Progenitor cell of endocrine pancreas (in vitro differentiated cells): ENCODE measurements around the gene PTPRM. TPM values are rescaled to one million over a fixed set of nuclear protein-coding genes. Genes with fewer than 3 reads are reported as not detected.

Experiments
- DNase-seq: peaks from one replicate; pipeline ENCODE4 v3.0.0; 2021; ENCODE audit warnings: low spot score; ENCODE audit not compliant: unreplicated experiment
- H3K27ac Mint-ChIP-seq: 2 replicates; pipeline ENCODE4 v1.8.0; 2021; ENCODE audit warnings: mild to moderate bottlenecking, moderate library complexity, mixed read lengths
- H3K27me3 Mint-ChIP-seq: 2 replicates; pipeline ENCODE4 v1.8.0; 2021; ENCODE audit warnings: mixed read lengths
- H3K36me3 Mint-ChIP-seq: 2 replicates; pipeline ENCODE4 v1.8.0; 2022; ENCODE audit warnings: mixed read lengths; ENCODE audit not compliant: insufficient read depth
- H3K4me1 Mint-ChIP-seq: 2 replicates; pipeline ENCODE4 v1.8.0; 2021; ENCODE audit warnings: low read depth, mixed read lengths
- H3K4me3 Mint-ChIP-seq: 2 replicates; pipeline ENCODE4 v1.8.0; 2021; ENCODE audit warnings: low read depth, mild to moderate bottlenecking, moderate library complexity, mixed read lengths
- H3K9me3 Mint-ChIP-seq: 2 replicates; pipeline ENCODE4 v1.8.0; 2021; ENCODE audit warnings: low read depth, mixed read lengths
- CTCF ChIP-seq: fragments of 200-600 bp; sonication (generic); IDR thresholded peaks from one replicate; pipeline ENCODE4 v1.5.0; 2021; ENCODE audit warnings: antibody characterized with exemption, mild to moderate bottlenecking; ENCODE audit not compliant: unreplicated experiment
- total RNA-seq: library from RNA; stranded (reverse); gene quantifications from 2 replicates; pipeline ENCODE4 v1.2.1, GENCODE V29; 2021

PTPRM gene
- total RNA-seq, 1 donor from 2014 or later, result 23.2 TPM

- no peak for TF ChIP-seq CTCF
- Mint-ChIP-seq H3K4me1 (no peaks in the 10 kb centered on the region), H3K27me3 (peaks cover 41% of the 10 kb centered on the region), H3K9me3 (no peaks in the 10 kb centered on the region), H3K36me3 (no peaks in the 10 kb centered on the region), H3K4me3 (no peak overlapping the region), H3K27ac (no peak overlapping the region)
- no peak for DNase-seq
These were observed 801.5 kb downstream of the PTPRM start for GRCh38 chr18:8368512-8369217.

GRCh38 chr18:8373486-8373885 lies 806.4 kb downstream of the PTPRM start:
- H3K27me3 Mint-ChIP-seq, result peaks cover 12% of the 10 kb centered on the region
- no peaks in the 10 kb centered on the region for H3K9me3 Mint-ChIP-seq
- no peak overlapping the region for H3K27ac Mint-ChIP-seq
- no peak for TF ChIP-seq CTCF
- no peaks in the 10 kb centered on the region for H3K36me3 Mint-ChIP-seq
- peaks cover 3% of the 10 kb centered on the region for H3K4me1 Mint-ChIP-seq
- H3K4me3 Mint-ChIP-seq, result no peak overlapping the region
- no peak for DNase-seq

GRCh38 chr18:8374676-8375075 lies 807.6 kb downstream of the PTPRM start:
- H3K4me3 Mint-ChIP-seq, result no peak overlapping the region
- peaks cover 3% of the 10 kb centered on the region for H3K36me3 Mint-ChIP-seq
- H3K4me1 Mint-ChIP-seq, result peaks cover 3% of the 10 kb centered on the region
- peaks cover 3% of the 10 kb centered on the region for H3K27me3 Mint-ChIP-seq
- DNase-seq, result no peak
- no peak for TF ChIP-seq CTCF
- no peak overlapping the region for H3K27ac Mint-ChIP-seq
- no peaks in the 10 kb centered on the region for H3K9me3 Mint-ChIP-seq

- Mint-ChIP-seq H3K27me3 (peaks cover 3% of the 10 kb centered on the region), H3K4me3 (no peak overlapping the region), H3K36me3 (peaks cover 5% of the 10 kb centered on the region), H3K4me1 (peaks cover 3% of the 10 kb centered on the region), H3K9me3 (no peaks in the 10 kb centered on the region), H3K27ac (no peak overlapping the region)
- no peak for TF ChIP-seq CTCF
- no peak for DNase-seq
These were observed 808.1 kb downstream of the PTPRM start for GRCh38 chr18:8375249-8375648.

- peaks cover 3% of the 10 kb centered on the region for H3K27me3 Mint-ChIP-seq
- H3K36me3 Mint-ChIP-seq, result peaks cover 6% of the 10 kb centered on the region
- H3K4me3 Mint-ChIP-seq, result no peak overlapping the region
- DNase-seq, result no peak
- no peaks in the 10 kb centered on the region for H3K9me3 Mint-ChIP-seq
- peak overlapping the region; percentile 62 for H3K27ac Mint-ChIP-seq
- H3K4me1 Mint-ChIP-seq, result peaks cover 3% of the 10 kb centered on the region
- no peak for TF ChIP-seq CTCF
These were observed 809.0 kb downstream of the PTPRM start for GRCh38 chr18:8376113-8376512.
